Testis (tissue), 3 donors: ENCODE measurements around the gene ABHD12. TPM values are rescaled to one million over a fixed set of nuclear protein-coding genes. Genes with fewer than 3 reads are reported as not detected.
A peak's percentile ranks its signal among the peaks of the same experiment; 100 is the strongest.
"Not testable (repeated sequence)": the region's sequence is repeated elsewhere in the genome, so short reads cannot be mapped to it uniquely, and the experiment has no call there.

Experiments used
- DNase-seq: peaks from one replicate; pipeline ENCODE4 v3.0.0-alpha.2; 2019
- H3K27ac ChIP-seq, 2 donors: fragments of 200-600 bp; sonication (generic); one replicate each; pipeline ENCODE4 v1.5.1; 2019
- H3K27me3 ChIP-seq: fragments of 200-600 bp; sonication (generic); one replicate; pipeline ENCODE4 v1.5.1; 2019
- H3K36me3 ChIP-seq: fragments of 200-600 bp; sonication (generic); one replicate; pipeline ENCODE4 v1.5.1; 2017; ENCODE audit warnings: low read depth; ENCODE audit errors: missing control alignments
- H3K4me1 ChIP-seq: fragments of 200-600 bp; sonication (generic); one replicate; pipeline ENCODE4 v1.5.1; 2019
- H3K4me3 ChIP-seq, 2 donors: fragments of 200-600 bp; sonication (generic); one replicate each; pipeline ENCODE4 v1.5.1; 2017 to 2019
- H3K9me3 ChIP-seq: fragments of 200-600 bp; sonication (generic); one replicate; pipeline ENCODE4 v1.5.1; 2017
- CTCF ChIP-seq, 3 experiments: fragments of 450-650 bp in 2 of 3; fragments of 200-600 bp in 1 of 3; sonication (generic) in 1 of 3; IDR thresholded peaks; one replicate each; pipeline ENCODE4 v1.5.1; 2016 to 2019; ENCODE audit warnings: antibody characterized with exemption in 3 of 3, mild to moderate bottlenecking in 2 of 3, moderate library complexity in 1 of 3
- POLR2A ChIP-seq: fragments of 450-650 bp; IDR thresholded peaks from one replicate; pipeline ENCODE4 v1.6.1; 2017; ENCODE audit warnings: antibody characterized with exemption, mild to moderate bottlenecking, moderate library complexity
- WGBS, 2 donors: methylation state at CpG; one replicate each; pipeline ENCODE4 v1.1.5; 2018; 5-methylcytosine and 5-hydroxymethylcytosine counted together
- intact Hi-C: fragments of 100-400 bp; cut with DNase I; formaldehyde crosslinking; loops from one replicate; pipeline ENCODE4 v1.15.1; 2023; ENCODE audit warnings: low total_unique reads
- polyA plus RNA-seq: library from polyadenylated mRNA; stranded (reverse); fragments of 350-450 nt; fragmentation: Illumina TruSeq; extraction: RNeasy Lipid Tissue Mini Kit (QIAGEN cat#74804); gene quantifications from one replicate; pipeline ENCODE4 v1.2.3, GENCODE V29; 2014; ENCODE audit warnings: low read depth, low replicate concordance; ENCODE audit not compliant: insufficient read depth
- total RNA-seq, 2 donors: library from RNA; depleted of rRNA; stranded (reverse); fragments of >200 nt; gene quantifications; one replicate each; pipeline ENCODE4 v1.2.3, GENCODE V29; 2016

Gene ABHD12
- total and polyA plus RNA-seq, 3 donors from 2014 or later = 40.8 to 51.5 (median 47.5) TPM

DNA sequence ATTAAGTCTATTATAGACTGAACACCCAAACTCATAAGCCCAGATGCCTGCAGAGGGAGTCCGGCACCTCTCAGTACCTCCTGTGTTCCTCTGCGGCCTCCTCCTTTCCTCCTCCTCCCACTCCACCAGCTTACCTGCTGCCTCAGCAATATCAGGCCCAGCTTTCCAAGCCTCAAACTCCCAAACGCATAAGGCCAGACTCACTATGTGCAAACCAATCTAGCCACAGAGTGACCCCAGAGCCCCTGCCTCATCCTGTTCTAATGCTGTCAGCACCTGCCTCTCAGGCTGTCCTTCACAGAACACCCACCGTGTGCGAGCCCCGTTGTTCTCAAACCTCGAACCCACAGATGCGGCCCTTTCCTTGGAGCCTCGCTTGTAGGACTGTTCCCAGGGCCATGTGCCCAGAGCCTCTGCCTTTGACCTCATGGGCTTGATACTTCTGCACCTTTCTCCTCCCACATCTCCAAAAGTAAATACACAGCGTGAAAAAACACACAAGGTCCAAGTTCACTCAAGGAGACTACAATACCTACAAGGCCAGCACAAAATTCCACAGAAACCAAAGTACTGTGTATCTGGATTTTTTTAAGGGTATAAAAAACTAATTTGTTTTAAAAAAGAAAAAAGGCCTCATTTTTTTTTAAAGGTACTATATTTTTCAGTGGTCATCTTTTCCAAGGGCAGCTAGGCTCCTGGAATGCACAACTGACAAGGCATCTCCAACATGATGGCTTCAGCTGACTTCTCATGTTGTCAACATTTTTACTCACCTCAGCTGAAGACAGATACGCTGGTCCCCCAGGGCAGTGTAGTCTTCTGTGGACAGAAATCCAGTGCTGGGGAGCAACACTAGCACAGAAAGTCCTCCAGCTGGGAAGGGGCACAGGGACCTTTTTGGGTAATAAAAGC lies 52.3 kb downstream of the ABHD12 start:
- no peak for DNase-seq

GRCh38 chr20:25336561-25337422 lies 53.8 kb downstream of the ABHD12 start:
- Histone ChIP-seq H3K9me3 (no peaks in the 10 kb centered on the region), H3K27me3 (no peaks in the 10 kb centered on the region), H3K4me3 (no peak overlapping the region), H3K36me3 (no peaks in the 10 kb centered on the region), H3K27ac (no peak overlapping the region), H3K4me1 (peaks cover 5% of the 10 kb centered on the region)
- intact Hi-C loops = no loop called here
- WGBS, 2 donors = 78 to 86% methylated on average over 16 to 17 of the region's 17 CpGs
- no peak for TF ChIP-seq POLR2A
- TF ChIP-seq CTCF (IDR thresholded peaks at IDR 0.05) = peak in 1 of 3 experiments; percentile 16
- peak; percentile 45 for DNase-seq

More for the DNA sequence above, 52.3 kb downstream of the ABHD12 start:
- intact Hi-C loops = no loop called here
- Histone ChIP-seq H3K4me1 (peaks cover 5% of the 10 kb centered on the region), H3K4me3 (no peak overlapping the region), H3K27ac (no peak overlapping the region), H3K36me3 (no peaks in the 10 kb centered on the region), H3K27me3 (no peaks in the 10 kb centered on the region), H3K9me3 (no peaks in the 10 kb centered on the region)
- no peak for TF ChIP-seq CTCF (IDR thresholded peaks at IDR 0.05)
- TF ChIP-seq POLR2A = no peak
- 63 to 80% methylated on average over 11 of the region's 11 CpGs for WGBS, 2 donors

DNA sequence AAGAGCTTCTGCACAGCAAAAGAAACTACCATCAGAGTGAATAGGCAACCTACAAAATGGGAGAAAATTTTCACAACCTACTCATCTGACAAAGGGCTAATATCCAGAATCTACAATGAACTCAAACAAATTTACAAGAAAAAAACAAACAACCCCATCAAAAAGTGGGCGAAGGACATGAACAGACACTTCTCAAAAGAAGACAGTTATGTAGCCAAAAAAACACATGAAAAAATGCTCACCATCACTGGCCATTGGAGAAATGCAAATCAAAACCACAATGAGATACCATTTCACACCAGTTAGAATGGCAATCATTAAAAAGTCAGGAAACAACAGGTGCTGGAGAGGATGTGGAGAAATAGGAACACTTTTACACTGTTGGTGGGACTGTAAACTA lies 55.7 kb downstream of the ABHD12 start:
- H3K36me3 ChIP-seq, intact Hi-C loops, DNase-seq, H3K27me3 ChIP-seq, H3K4me3 ChIP-seq, H3K9me3 ChIP-seq, H3K27ac ChIP-seq, H3K4me1 ChIP-seq: not testable (repeated sequence)
- 90 to 100% methylated on average over 1 of the region's 1 CpG for WGBS, 2 donors

GRCh38 chr20:25328954-25329498 lies 61.6 kb downstream of the ABHD12 start:
- Histone ChIP-seq H3K36me3 (no peaks in the 10 kb centered on the region), H3K4me3 (no peak overlapping the region), H3K27ac (no peak overlapping the region), H3K27me3 (no peaks in the 10 kb centered on the region), H3K9me3 (no peaks in the 10 kb centered on the region), H3K4me1 (no peaks in the 10 kb centered on the region)
- TF ChIP-seq CTCF (IDR thresholded peaks at IDR 0.05) (no peak), POLR2A (no peak)
- intact Hi-C loops = no loop called here
- 93 to 95% methylated on average over 3 to 12 of the region's 12 CpGs for WGBS, 2 donors
- no peak for DNase-seq
